HepG2 (cell line): ENCODE results near the gene LYZL2. TPM values are rescaled to one million over a fixed set of nuclear protein-coding genes. Genes with fewer than 3 reads are reported as not detected.
A peak's percentile ranks its signal among the peaks of the same experiment; 100 is the strongest.

ENCODE experiments used
- ATAC-seq: fragments of 200-7000 bp; cut with Tn5 transposase; 3 replicates; pipeline ENCODE4 v1.9.1; 2020; ENCODE audit warnings: mild to moderate bottlenecking, moderate library complexity
- BruUV-seq: library from RNA; stranded (reverse); fragments of 400-500 nt; replicated peaks from 2 replicates; lab custom pipeline; 2021; lab: Mats Ljungman, UMichigan
- CTCF ChIA-PET: fragments of 300-600 bp; formaldehyde crosslinking; extraction: SDS; loops from one replicate; lab custom pipeline; 2021; ENCODE audit warnings: low total read pairs, inconsistent platforms, low intra/inter-chr PET ratio; lab: Yijun Ruan, JAX
- POLR2A ChIA-PET: fragments of 350-600 bp; sonication (Branson Sonifier 250); formaldehyde crosslinking; loops from one replicate; lab custom pipeline; 2020; ENCODE audit warnings: antibody characterized with exemption, inconsistent platforms; lab: Yijun Ruan, JAX
- DNase-seq: peaks from one replicate; pipeline ENCODE4 v3.0.0-alpha.2; 2015; ENCODE audit warnings: low spot score
- FAIRE-seq: peaks from 3 replicates; lab custom pipeline; 2011; peaks lifted over from hg19 to GRCh38; lab: Jason Lieb, UNC
- H2AFZ ChIP-seq: one replicate; pipeline ENCODE4 v1.6.1; 2011; ENCODE audit warnings: low read length, inconsistent platforms
- H3K27ac ChIP-seq: fragments of 300-600 bp; 3 replicates; pipeline ENCODE4 v1.8.0; 2011; ENCODE audit warnings: mixed run types, mild to moderate bottlenecking, mixed read lengths, low read length, inconsistent platforms; ENCODE audit not compliant: insufficient read depth; ENCODE audit errors: extremely low read length
- H3K27me3 ChIP-seq, 2 experiments: fragments of 200-600 bp in 1 of 2; 2 replicates in 1 of 2; 3 replicates in 1 of 2; pipeline versions ENCODE4 v1.6.0 to v1.8.0; 2011; ENCODE audit warnings: low read length in 2 of 2, mild to moderate bottlenecking in 2 of 2, moderate library complexity in 2 of 2, inconsistent platforms in 1 of 2; ENCODE audit not compliant: insufficient read depth in 2 of 2, control insufficient read depth in 1 of 2
- H3K36me3 ChIP-seq, 2 experiments: fragments of 200-600 bp in 1 of 2; replicated peaks in 1 of 2; 2 replicates in 1 of 2; 3 replicates in 1 of 2; pipeline versions ENCODE4 v1.5.1 to v1.8.0; 2011; ENCODE audit warnings: low read length in 2 of 2, inconsistent platforms in 1 of 2; ENCODE audit not compliant: insufficient read depth in 2 of 2, control insufficient read depth in 1 of 2
- H3K4me1 ChIP-seq: 2 replicates; pipeline ENCODE4 v1.5.1; 2012; ENCODE audit warnings: low read length, inconsistent platforms; ENCODE audit not compliant: insufficient read depth
- H3K4me2 ChIP-seq: 2 replicates; pipeline ENCODE4 v1.6.0; 2011; ENCODE audit warnings: low read depth, low read length, inconsistent platforms
- H3K4me3 ChIP-seq, 3 experiments: fragments of 200-600 bp in 1 of 3; sonication (generic), shearing (Covaris generic) in 1 of 3; replicated peaks in 1 of 3; 2 replicates each; pipeline ENCODE4 v1.5.1; 2011 to 2016; ENCODE audit warnings: low read length in 3 of 3, inconsistent platforms in 2 of 3, low read depth in 2 of 3, mild to moderate bottlenecking in 2 of 3, control low read depth in 1 of 3, mixed read lengths in 1 of 3; ENCODE audit not compliant: insufficient read depth in 1 of 3
- H3K79me2 ChIP-seq: one replicate; pipeline ENCODE4 v1.6.1; 2011; ENCODE audit warnings: low read length, inconsistent platforms; ENCODE audit not compliant: insufficient read depth
- H3K9ac ChIP-seq: 2 replicates; pipeline ENCODE4 v1.6.0; 2011; ENCODE audit warnings: mild to moderate bottlenecking, low read depth, low read length, inconsistent platforms; ENCODE audit not compliant: insufficient read depth
- H3K9me3 ChIP-seq: 2 replicates; pipeline ENCODE4 v1.5.1; 2012; ENCODE audit warnings: mild to moderate bottlenecking, low read length
- H4K20me1 ChIP-seq: 2 replicates; pipeline ENCODE4 v1.6.0; 2011; ENCODE audit warnings: inconsistent platforms, mild to moderate bottlenecking, low read length, moderate library complexity; ENCODE audit not compliant: insufficient read depth
- FOSL2 ChIP-seq: sonication (generic); formaldehyde crosslinking; IDR thresholded peaks from 2 replicates; pipeline ENCODE4 v1.4.0; 2020; ENCODE audit warnings: missing genetic modification reagents
- KDM6A ChIP-seq: IDR thresholded peaks from 2 replicates; pipeline ENCODE4 v1.6.1; 2016; ENCODE audit warnings: low read depth
- MAFG ChIP-seq: sonication (generic); formaldehyde crosslinking; IDR thresholded peaks from 2 replicates; pipeline ENCODE4 v1.5.1; 2020; ENCODE audit warnings: mild to moderate bottlenecking, missing genetic modification reagents
- ZNF44 ChIP-seq: sonication (generic); formaldehyde crosslinking; IDR thresholded peaks from 2 replicates; pipeline ENCODE4 v1.5.1; 2020; ENCODE audit warnings: mild to moderate bottlenecking, missing genetic modification reagents
- WGBS: methylation state at CpG from one replicate; pipeline ENCODE4 v1.1.6; 2017; ENCODE audit warnings: low lambda C conversion rate; 5-methylcytosine and 5-hydroxymethylcytosine counted together
- in situ Hi-C: cut with HindIII; loops from 2 replicates; pipeline ENCODE4 v1.10.0; 2017; ENCODE audit warnings: low pct_unique_long_range_greater_than_20kb; ENCODE audit not compliant: extremely low pct_ligation_motif_present
- intact Hi-C: fragments of 100-400 bp; cut with micrococcal nuclease; formaldehyde crosslinking; loops from one replicate; pipeline ENCODE4 v1.10.0; 2022; ENCODE audit not compliant: unreplicated experiment
- polyA plus RNA-seq, 8 experiments: library from polyadenylated mRNA; depleted of rRNA in 3 of 8; stranded (reverse) in 7 of 8; unstranded in 1 of 8; fragments of >200 nt; fragmentation: Illumina TruSeq in 4 of 8; extraction: Trizol in 4 of 8; gene quantifications; 2 replicates each; pipeline versions ENCODE4 v1.2.1 to v1.2.3, GENCODE V29; 2011 to 2016; ENCODE audit warnings: low read depth in 4 of 8, missing spikeins in 1 of 8, mixed read lengths in 1 of 8; ENCODE audit not compliant: insufficient read depth in 1 of 8
- total RNA-seq, 5 experiments: library from RNA; depleted of rRNA; stranded (reverse); fragments of >200 nt; fragmentation: Illumina TruSeq; extraction: Trizol; gene quantifications; 2 replicates each; pipeline ENCODE4 v1.2.3, GENCODE V29; 2016; ENCODE audit warnings: low read depth in 1 of 5
- TF ChIP-seq, protein P1 (sequence below): sonication (generic); formaldehyde crosslinking; IDR thresholded peaks from 2 replicates; pipeline ENCODE4 v1.4.0; 2020; ENCODE audit warnings: missing genetic modification reagents
- TF ChIP-seq, protein P2 (sequence below): sonication (generic); formaldehyde crosslinking; IDR thresholded peaks from 2 replicates; pipeline ENCODE4 v1.4.0; 2020; ENCODE audit warnings: missing genetic modification reagents
- TF ChIP-seq, protein P3 (sequence below), 2 experiments: fragments of 450-650 bp in 1 of 2; sonication (generic) in 1 of 2; formaldehyde crosslinking in 1 of 2; IDR thresholded peaks; 2 replicates each; pipeline versions ENCODE4 v1.6.1 to v1.8.0; 2016 to 2022; ENCODE audit warnings: antibody characterized with exemption in 1 of 2, mild to moderate bottlenecking in 1 of 2, missing genetic modification reagents in 1 of 2

LYZL2 gene
- total and polyA plus RNA-seq, 2 of the 13 experiments (the other 11 are each of a cell fraction or from before 2014, with no cell fraction given): 0.20 to 0.63 TPM

DNA sequence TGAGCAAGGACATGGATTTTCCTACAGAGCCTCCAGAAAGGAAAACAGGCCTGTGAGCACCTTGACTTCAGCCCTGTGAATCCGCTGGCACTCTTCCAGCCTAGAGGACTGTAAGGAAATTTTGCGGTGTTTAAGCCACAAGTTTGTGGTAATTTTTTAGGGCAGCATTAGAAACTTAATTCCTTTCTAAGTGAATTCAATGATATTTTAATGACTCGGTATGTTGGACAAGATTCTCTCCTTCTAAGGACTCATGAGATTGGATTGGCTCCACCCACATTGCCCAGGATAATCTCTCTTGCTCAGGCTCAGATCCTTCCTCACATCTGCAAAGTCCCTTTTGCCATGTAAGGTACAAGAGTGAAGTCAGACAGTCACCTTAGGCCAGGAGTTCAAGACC, 4.5 kb downstream of the LYZL2 start (continued):
- TF ChIP-seq, protein P1, sequence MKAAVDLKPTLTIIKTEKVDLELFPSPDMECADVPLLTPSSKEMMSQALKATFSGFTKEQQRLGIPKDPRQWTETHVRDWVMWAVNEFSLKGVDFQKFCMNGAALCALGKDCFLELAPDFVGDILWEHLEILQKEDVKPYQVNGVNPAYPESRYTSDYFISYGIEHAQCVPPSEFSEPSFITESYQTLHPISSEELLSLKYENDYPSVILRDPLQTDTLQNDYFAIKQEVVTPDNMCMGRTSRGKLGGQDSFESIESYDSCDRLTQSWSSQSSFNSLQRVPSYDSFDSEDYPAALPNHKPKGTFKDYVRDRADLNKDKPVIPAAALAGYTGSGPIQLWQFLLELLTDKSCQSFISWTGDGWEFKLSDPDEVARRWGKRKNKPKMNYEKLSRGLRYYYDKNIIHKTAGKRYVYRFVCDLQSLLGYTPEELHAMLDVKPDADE (CRISPR knock-in tag): no peak
- no peak for TF ChIP-seq FOSL2 (CRISPR knock-in tag)
- no peak for TF ChIP-seq ZNF44 (CRISPR knock-in tag)
- TF ChIP-seq, protein P2, sequence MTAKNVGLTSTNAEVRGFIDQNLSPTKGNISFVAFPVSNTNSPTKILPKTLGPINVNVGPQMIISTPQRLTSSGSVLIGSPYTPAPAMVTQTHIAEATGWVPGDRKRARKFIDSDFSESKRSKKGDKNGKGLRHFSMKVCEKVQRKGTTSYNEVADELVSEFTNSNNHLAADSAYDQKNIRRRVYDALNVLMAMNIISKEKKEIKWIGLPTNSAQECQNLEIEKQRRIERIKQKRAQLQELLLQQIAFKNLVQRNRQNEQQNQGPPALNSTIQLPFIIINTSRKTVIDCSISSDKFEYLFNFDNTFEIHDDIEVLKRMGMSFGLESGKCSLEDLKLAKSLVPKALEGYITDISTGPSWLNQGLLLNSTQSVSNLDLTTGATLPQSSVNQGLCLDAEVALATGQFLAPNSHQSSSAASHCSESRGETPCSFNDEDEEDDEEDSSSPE (CRISPR knock-in tag): no peak
- no peak for TF ChIP-seq MAFG (CRISPR knock-in tag)

DNA sequence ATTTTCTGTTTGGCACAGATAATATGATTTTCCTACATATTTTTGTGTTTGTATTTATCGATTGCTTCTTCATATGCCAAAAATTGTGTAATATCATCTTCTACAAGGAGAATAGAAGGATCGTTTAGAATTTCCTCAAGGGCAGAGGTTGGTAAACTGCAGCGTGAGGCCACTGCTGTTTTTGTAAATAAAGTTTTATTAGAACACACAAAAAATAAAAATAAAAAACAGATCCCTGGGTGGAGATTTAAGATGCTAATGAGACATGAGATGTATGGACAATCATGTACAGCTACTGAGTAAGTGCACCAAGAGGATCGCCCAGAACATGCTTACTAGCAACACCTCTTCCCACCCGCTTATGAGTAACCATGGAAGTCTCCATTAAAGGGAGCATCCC, 9.6 kb downstream of the LYZL2 start:
- Histone ChIP-seq H3K27ac (no peak overlapping the region), H2AFZ (no peak overlapping the region), H3K4me1 (peaks cover 20% of the 10 kb centered on the region), H3K9ac (no peak overlapping the region), H3K4me2 (no peak overlapping the region), H3K9me3 (no peaks in the 10 kb centered on the region), H3K79me2 (no peaks in the 10 kb centered on the region), H3K4me3 (no peak overlapping the region), H3K36me3 (no peaks in the 10 kb centered on the region), H4K20me1 (no peaks in the 10 kb centered on the region), H3K27me3 (no peaks in the 10 kb centered on the region)
- in situ Hi-C loops (no loop called here), intact Hi-C loops (no loop called here)
- BruUV-seq: no TSS peak
- FAIRE-seq: no peak
- 92% methylated on average over 5 of the region's 5 CpGs for WGBS
- DNase-seq: no peak
- TF ChIP-seq, protein P3, sequence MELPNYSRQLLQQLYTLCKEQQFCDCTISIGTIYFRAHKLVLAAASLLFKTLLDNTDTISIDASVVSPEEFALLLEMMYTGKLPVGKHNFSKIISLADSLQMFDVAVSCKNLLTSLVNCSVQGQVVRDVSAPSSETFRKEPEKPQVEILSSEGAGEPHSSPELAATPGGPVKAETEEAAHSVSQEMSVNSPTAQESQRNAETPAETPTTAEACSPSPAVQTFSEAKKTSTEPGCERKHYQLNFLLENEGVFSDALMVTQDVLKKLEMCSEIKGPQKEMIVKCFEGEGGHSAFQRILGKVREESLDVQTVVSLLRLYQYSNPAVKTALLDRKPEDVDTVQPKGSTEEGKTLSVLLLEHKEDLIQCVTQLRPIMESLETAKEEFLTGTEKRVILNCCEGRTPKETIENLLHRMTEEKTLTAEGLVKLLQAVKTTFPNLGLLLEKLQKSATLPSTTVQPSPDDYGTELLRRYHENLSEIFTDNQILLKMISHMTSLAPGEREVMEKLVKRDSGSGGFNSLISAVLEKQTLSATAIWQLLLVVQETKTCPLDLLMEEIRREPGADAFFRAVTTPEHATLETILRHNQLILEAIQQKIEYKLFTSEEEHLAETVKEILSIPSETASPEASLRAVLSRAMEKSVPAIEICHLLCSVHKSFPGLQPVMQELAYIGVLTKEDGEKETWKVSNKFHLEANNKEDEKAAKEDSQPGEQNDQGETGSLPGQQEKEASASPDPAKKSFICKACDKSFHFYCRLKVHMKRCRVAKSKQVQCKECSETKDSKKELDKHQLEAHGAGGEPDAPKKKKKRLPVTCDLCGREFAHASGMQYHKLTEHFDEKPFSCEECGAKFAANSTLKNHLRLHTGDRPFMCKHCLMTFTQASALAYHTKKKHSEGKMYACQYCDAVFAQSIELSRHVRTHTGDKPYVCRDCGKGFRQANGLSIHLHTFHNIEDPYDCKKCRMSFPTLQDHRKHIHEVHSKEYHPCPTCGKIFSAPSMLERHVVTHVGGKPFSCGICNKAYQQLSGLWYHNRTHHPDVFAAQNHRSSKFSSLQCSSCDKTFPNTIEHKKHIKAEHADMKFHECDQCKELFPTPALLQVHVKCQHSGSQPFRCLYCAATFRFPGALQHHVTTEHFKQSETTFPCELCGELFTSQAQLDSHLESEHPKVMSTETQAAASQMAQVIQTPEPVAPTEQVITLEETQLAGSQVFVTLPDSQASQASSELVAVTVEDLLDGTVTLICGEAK (IDR thresholded peaks at IDR 0.05): peak; percentile 56
- TF ChIP-seq, protein P3 (CRISPR knock-in tag; IDR thresholded peaks at IDR 0.05): peak; percentile 83
- TF ChIP-seq KDM6A (CRISPR knock-in tag): no peak
- ChIA-PET CTCF (no interaction called here), POLR2A (no interaction called here)
- ATAC-seq: no peak
